ENCODE data around the gene GTF2A1. TPM values are rescaled to one million over a fixed set of nuclear protein-coding genes. Genes with fewer than 3 reads are reported as not detected.
"Not testable (repeated sequence)": the region's sequence is repeated elsewhere in the genome, so short reads cannot be mapped to it uniquely, and the experiment has no call there.

GTF2A1 gene
- total RNA-seq, 1 donor from 2014 or later = 9.5 TPM

- TF ChIP-seq, protein P1, sequence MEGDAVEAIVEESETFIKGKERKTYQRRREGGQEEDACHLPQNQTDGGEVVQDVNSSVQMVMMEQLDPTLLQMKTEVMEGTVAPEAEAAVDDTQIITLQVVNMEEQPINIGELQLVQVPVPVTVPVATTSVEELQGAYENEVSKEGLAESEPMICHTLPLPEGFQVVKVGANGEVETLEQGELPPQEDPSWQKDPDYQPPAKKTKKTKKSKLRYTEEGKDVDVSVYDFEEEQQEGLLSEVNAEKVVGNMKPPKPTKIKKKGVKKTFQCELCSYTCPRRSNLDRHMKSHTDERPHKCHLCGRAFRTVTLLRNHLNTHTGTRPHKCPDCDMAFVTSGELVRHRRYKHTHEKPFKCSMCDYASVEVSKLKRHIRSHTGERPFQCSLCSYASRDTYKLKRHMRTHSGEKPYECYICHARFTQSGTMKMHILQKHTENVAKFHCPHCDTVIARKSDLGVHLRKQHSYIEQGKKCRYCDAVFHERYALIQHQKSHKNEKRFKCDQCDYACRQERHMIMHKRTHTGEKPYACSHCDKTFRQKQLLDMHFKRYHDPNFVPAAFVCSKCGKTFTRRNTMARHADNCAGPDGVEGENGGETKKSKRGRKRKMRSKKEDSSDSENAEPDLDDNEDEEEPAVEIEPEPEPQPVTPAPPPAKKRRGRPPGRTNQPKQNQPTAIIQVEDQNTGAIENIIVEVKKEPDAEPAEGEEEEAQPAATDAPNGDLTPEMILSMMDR (conservative IDR thresholded peaks at IDR 0.05; ENCODE audit: low read depth, low read length) = no peak
- no peak overlapping the region for H3K4me3 ChIP-seq (ENCODE audit: low read depth, low read length)
- no peak for DNase-seq (ENCODE audit: low read depth)
These were observed 12.9 kb upstream of the GTF2A1 start for GRCh38 chr14:81233615-81234014.

GRCh38 chr14:81231540-81231939, 10.8 kb upstream of the GTF2A1 start:
- no peak for DNase-seq (ENCODE audit: low read depth)
- TF ChIP-seq, protein P1 (conservative IDR thresholded peaks at IDR 0.05; ENCODE audit: low read depth, low read length) = no peak
- no peak overlapping the region for H3K4me3 ChIP-seq (ENCODE audit: low read depth, low read length)

- TF ChIP-seq, protein P1 (conservative IDR thresholded peaks at IDR 0.05; ENCODE audit: low read depth, low read length) = no peak
- no peak overlapping the region for H3K4me3 ChIP-seq (ENCODE audit: low read depth, low read length)
- DNase-seq (ENCODE audit: low read depth) = no peak
These were observed 3.5 kb upstream of the GTF2A1 start for GRCh38 chr14:81224222-81224621.

DNA sequence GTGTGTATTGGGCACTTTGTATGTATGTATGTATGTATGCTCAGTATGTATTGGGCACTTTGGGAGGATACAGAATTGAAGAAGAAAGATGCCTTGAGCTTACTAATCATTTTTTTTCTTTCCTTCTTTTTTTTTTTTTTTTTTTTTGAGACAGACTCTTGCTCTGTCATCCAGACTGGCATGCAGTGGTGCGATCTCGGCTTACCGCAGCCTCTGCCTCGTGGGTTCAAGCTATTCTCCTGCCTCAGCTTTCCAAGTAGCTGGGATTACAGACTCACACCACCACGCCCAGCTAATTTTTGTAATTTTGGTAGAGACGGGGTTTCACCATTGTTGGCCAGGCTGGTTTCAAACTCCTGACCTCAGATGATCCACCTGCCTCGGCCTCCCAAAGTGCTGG, 3.0 kb upstream of the GTF2A1 start:
- not testable (repeated sequence) for DNase-seq (ENCODE audit: low read depth); H3K4me3 ChIP-seq (ENCODE audit: low read depth, low read length)

GRCh38 chr14:81222691-81223090, 1.9 kb upstream of the GTF2A1 start:
- TF ChIP-seq, protein P1 (conservative IDR thresholded peaks at IDR 0.05; ENCODE audit: low read depth, low read length) = no peak
- no peak overlapping the region for H3K4me3 ChIP-seq (ENCODE audit: low read depth, low read length)
- peak; percentile 46 for DNase-seq (ENCODE audit: low read depth)

DNA sequence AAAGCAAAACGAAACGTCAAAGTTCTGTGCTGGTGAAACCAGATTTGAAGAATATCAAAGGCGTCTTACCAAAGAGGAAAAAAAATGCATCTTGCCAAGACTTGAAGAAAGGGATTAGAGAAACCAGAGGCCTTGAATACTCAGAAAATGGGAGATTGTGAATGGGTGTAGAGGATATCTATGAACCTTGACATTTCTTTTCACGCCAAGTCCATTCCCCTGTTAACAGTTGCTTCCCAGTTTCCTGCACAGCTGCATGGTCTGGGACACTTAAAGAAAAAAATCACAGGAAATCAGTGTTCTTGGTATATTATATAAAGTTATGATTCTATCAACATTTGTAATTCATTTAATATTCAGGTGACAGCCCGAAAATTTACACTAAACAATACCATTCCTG, 1.4 kb upstream of the GTF2A1 start:
- TF ChIP-seq, protein P1 (conservative IDR thresholded peaks at IDR 0.05; ENCODE audit: low read depth, low read length) = no peak
- no peak for DNase-seq (ENCODE audit: low read depth)

GRCh38 chr14:81221579-81222102, 882 bp upstream of the GTF2A1 start:
- DNase-seq (ENCODE audit: low read depth) = no peak
- H3K4me3 ChIP-seq (ENCODE audit: low read depth, low read length) = peak overlapping the region; percentile 83
- TF ChIP-seq, protein P1 (conservative IDR thresholded peaks at IDR 0.05; ENCODE audit: low read depth, low read length) = no peak

More for the DNA sequence above, 1.4 kb upstream of the GTF2A1 start:
- H3K4me3 ChIP-seq (ENCODE audit: low read depth, low read length) = no peak overlapping the region

GRCh38 chr14:81220580-81220829, 254 bp downstream of the GTF2A1 start:
- TF ChIP-seq, protein P1 (conservative IDR thresholded peaks at IDR 0.05; ENCODE audit: low read depth, low read length) = no peak
- no peak for DNase-seq (ENCODE audit: low read depth)
- H3K4me3 ChIP-seq (ENCODE audit: low read depth, low read length) = peak overlapping the region; percentile 93

Data from epithelial cell of proximal tubule (primary cell).